ENCODE results near the gene SLC6A11. TPM values are rescaled to one million over a fixed set of nuclear protein-coding genes. Genes with fewer than 3 reads are reported as not detected.

Gene SLC6A11
- not detected for polyA plus RNA-seq (2012; ENCODE audit: insufficient read depth, insufficient read length, low read depth)

- H3K9me3 ChIP-seq = no peaks in the 10 kb centered on the region
- peak; percentile 7 for DNase-seq
- TF ChIP-seq CTCF (IDR thresholded peaks at IDR 0.05; ENCODE audit: low read depth, low read length) = no peak
- no peaks in the 10 kb centered on the region for H3K36me3 ChIP-seq
- H3K27me3 ChIP-seq = peaks cover 12% of the 10 kb centered on the region
- no peaks in the 10 kb centered on the region for H3K4me1 ChIP-seq
- H3K4me3 ChIP-seq (ENCODE audit: low read depth, low read length) = no peak within 1 kb of the TSS
Measured at GRCh38 chr3:10816019-10816862, at the start of gene SLC6A11. Gene SLC6A11, plus strand, starts transcription at chr3:10816228. Its CDS starts 38 bp downstream, at chr3:10816266.

DNA sequence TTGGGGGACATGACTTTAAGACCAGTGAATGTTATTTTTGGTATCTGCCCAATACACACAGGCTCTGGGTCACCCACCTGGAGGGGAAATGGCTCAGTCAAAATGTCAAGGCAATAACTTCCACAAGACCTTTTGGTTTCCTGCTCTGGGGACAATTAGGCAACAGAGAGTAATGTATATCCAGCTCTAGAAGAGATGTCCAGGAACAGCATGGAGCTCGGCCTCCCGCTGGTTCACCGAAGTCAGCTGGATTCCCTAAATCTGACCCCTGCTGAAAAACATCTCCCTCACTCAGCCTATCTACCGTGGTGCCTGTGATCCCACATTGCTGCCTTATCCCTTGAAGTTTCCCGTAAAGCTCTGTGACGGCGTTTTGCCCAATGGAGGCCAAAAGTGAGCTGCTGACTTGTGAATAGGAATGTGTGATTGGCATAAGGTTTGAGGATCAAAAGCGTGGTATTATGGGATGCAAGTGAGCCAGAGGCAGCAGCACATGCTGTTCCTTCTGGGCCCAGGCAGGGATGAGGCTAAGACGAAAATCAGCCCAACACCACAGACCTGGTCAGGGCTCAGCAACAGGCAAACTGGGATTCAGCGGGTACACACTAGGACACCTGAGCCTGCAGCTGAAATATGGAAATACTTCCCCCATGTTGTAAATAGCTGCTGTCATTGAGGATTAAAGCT, 47.2 kb upstream of the SLC6A11 start:
- H3K4me1 ChIP-seq = no peaks in the 10 kb centered on the region
- no peaks in the 10 kb centered on the region for H3K36me3 ChIP-seq
- TF ChIP-seq CTCF (IDR thresholded peaks at IDR 0.05; ENCODE audit: low read depth, low read length) = no peak
- H3K9me3 ChIP-seq = no peaks in the 10 kb centered on the region
- H3K27me3 ChIP-seq = no peaks in the 10 kb centered on the region
- DNase-seq = no peak
- H3K4me3 ChIP-seq (ENCODE audit: low read depth, low read length) = no peak overlapping the region

GRCh38 chr3:10770547-10770946, 45.5 kb upstream of the SLC6A11 start:
- Histone ChIP-seq H3K27me3 (no peaks in the 10 kb centered on the region), H3K4me1 (no peaks in the 10 kb centered on the region), H3K9me3 (no peaks in the 10 kb centered on the region), H3K36me3 (no peaks in the 10 kb centered on the region), H3K4me3 (ENCODE audit: low read depth, low read length) (no peak overlapping the region)
- DNase-seq = no peak
- no peak for TF ChIP-seq CTCF (IDR thresholded peaks at IDR 0.05; ENCODE audit: low read depth, low read length)

DNA sequence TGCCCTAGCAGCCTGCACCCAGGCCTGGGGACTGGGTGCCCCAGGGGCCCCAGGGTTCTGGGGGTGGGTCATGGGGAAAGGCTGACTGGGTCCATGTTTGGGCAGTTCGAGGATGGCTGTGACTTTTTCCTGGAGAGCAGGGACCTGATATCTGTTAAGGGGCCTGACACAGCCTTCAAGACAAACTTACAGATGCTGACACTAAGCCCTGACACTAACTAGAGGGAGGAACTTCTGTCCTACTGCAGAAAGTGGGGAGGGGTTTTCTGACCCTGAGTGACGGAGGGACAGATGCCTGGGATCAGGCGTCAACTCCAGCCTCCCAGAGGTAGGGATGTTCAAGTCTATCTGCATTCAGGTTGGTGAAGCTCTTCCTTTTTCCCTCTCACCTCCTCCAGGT, 45.0 kb upstream of the SLC6A11 start:
- Histone ChIP-seq H3K27me3 (no peaks in the 10 kb centered on the region), H3K36me3 (no peaks in the 10 kb centered on the region), H3K9me3 (no peaks in the 10 kb centered on the region), H3K4me3 (ENCODE audit: low read depth, low read length) (no peak overlapping the region), H3K4me1 (no peaks in the 10 kb centered on the region)
- DNase-seq = no peak
- no peak for TF ChIP-seq CTCF (IDR thresholded peaks at IDR 0.05; ENCODE audit: low read depth, low read length)

DNA sequence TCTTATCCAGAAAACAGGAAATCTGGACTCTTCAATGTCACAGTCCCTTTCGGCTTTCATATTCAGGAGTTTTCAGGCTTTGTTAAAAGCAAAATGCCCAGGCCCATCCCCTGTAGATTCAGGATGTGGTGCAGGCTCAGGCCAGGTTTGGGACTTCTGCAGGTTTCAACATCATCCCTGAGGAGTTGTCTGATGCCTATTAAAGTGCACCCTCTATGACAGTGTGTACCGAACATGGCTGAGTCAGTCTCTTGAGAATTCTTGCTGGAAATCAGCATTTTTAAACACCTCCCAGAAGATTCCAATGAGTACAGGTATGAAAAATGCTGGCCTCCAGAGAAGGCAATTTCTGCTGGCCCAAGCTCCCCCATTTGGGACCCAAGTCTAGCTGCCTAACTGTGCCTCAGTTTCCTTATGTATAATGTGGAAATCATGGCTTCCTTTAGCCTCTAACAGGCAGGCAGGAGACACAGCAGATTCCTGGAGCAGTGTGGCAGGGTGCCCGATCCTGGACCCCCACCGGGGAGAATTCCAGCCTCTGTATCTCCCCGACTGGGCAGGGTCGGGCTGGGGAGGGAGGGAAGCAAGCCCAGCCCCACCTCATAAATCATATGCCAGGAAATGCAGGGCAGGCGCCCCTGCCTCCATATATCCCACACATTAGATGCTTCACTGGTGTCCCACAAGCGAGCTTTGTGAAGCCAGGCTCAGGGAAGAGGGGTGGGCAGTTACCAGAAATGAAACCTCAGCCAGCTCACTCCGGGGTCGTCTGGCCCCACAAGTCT, 44.4 kb upstream of the SLC6A11 start:
- Histone ChIP-seq H3K4me3 (ENCODE audit: low read depth, low read length) (no peak overlapping the region), H3K4me1 (no peaks in the 10 kb centered on the region), H3K9me3 (no peaks in the 10 kb centered on the region), H3K27me3 (no peaks in the 10 kb centered on the region), H3K36me3 (no peaks in the 10 kb centered on the region)
- DNase-seq = no peak
- TF ChIP-seq CTCF (IDR thresholded peaks at IDR 0.05; ENCODE audit: low read depth, low read length) = no peak

Measured in BE2C (cell line).